ENCODE measurements around the gene ATF6. TPM values are rescaled to one million over a fixed set of nuclear protein-coding genes. Genes with fewer than 3 reads are reported as not detected.

The ATF6 gene
- total and polyA plus RNA-seq, 2 donors (not counting 3 experiments of a cell fraction or from before 2014, with no cell fraction given): 24.9 to 40.3 TPM

- Histone ChIP-seq H3K27ac (ENCODE audit: insufficient read depth, low read depth, low read length) (no peak overlapping the region), H3K4me3 (replicated peaks in 1 of 3; ENCODE audit: insufficient read depth in 1 of 3, low read depth in 1 of 3, low read length in 3 of 3) (no peak overlapping the region), H3K4me1 (ENCODE audit: control insufficient read depth, extremely low read depth, insufficient read depth, low read length) (no peaks in the 10 kb centered on the region), H4K20me1 (replicated peaks; ENCODE audit: control insufficient read depth, extremely low read depth, insufficient read depth, low read length) (no peaks in the 10 kb centered on the region), H3K9me3 (replicated peaks; ENCODE audit: control insufficient read depth, insufficient read depth, low read length) (no peaks in the 10 kb centered on the region), H3K27me3 (ENCODE audit: control insufficient read depth in 2 of 2, insufficient read depth in 2 of 2, low read length in 2 of 2) (no peaks in the 10 kb centered on the region), H3K9ac (replicated peaks; ENCODE audit: extremely low read depth, insufficient read depth, low read length) (no peak overlapping the region), H3K36me3 (ENCODE audit: control insufficient read depth in 2 of 2, extremely low read depth in 1 of 2, insufficient read depth in 2 of 2, low read length in 2 of 2) (peaks cover 6 to 16% of the 10 kb centered on the region in 2 experiments), H3K79me2 (ENCODE audit: control insufficient read depth, insufficient read depth, low read length) (peaks cover 14% of the 10 kb centered on the region), H3K4me2 (ENCODE audit: insufficient read depth, low read length) (no peak overlapping the region), H3K9me1 (replicated peaks; ENCODE audit: control insufficient read depth, extremely low read depth, insufficient read depth, low read length) (no peaks in the 10 kb centered on the region), H2AFZ (ENCODE audit: low read depth, low read length) (no peak overlapping the region)
- no peak for TF ChIP-seq CTCF (IDR thresholded peaks at IDR 0.05; ENCODE audit: extremely low read depth in 1 of 2, insufficient read depth in 1 of 2, low read depth in 1 of 2, low read length in 2 of 2)
- no peak for TF ChIP-seq JUN (IDR thresholded peaks at IDR 0.05; ENCODE audit: borderline replicate concordance, insufficient read depth, insufficient read length, low read depth)
- TF ChIP-seq FOS (IDR thresholded peaks at IDR 0.05; ENCODE audit: borderline replicate concordance, insufficient read depth, low read length): no peak
- TF ChIP-seq, protein P1, sequence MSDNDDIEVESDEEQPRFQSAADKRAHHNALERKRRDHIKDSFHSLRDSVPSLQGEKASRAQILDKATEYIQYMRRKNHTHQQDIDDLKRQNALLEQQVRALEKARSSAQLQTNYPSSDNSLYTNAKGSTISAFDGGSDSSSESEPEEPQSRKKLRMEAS (IDR thresholded peaks at IDR 0.05; ENCODE audit: insufficient read depth, insufficient read length): no peak
- TF ChIP-seq GATA2 (IDR thresholded peaks at IDR 0.05; ENCODE audit: insufficient read depth, insufficient read length, low read depth, low read length): no peak
- no peak for TF ChIP-seq MYC (IDR thresholded peaks at IDR 0.05; ENCODE audit: low read depth, low read length)
- no peak for TF ChIP-seq POLR2AphosphoS5 (IDR thresholded peaks at IDR 0.05; ENCODE audit: insufficient read depth, low read depth, low read length)
- no peak for TF ChIP-seq POLR2A (IDR thresholded peaks at IDR 0.05; ENCODE audit: low read depth, low read length)
- no peak for TF ChIP-seq EZH2 (IDR thresholded peaks at IDR 0.05; ENCODE audit: borderline replicate concordance, low read depth, low read length, severe bottlenecking)
- DNase-seq (ENCODE audit: low read depth, low spot score): no peak
- no peak for FAIRE-seq
- BruUV-seq (replicated peaks): no TSS peak
- ChIA-PET CTCF (interaction anchor here (1.0 to 2.4 kb wide), 2 partner anchors 239 to 252 kb away, joined by 3 to 13 read pairs; partner anchors contain the start of gene OLFML2B), POLR2A (no interaction called here)
- intact Hi-C loops (cut with micrococcal nuclease): no loop called here
- dilution Hi-C loops (cut with MboI; ENCODE audit: extremely low pct_ligation_motif_present, low sequenced_read_pairs): no loop called here
These were observed 18.8 kb downstream of the ATF6 start for GRCh38 chr1:161784968-161785367.

Measured in endothelial cell of umbilical vein (primary cell).